GM19467 (cell line): ENCODE measurements around the gene TUBA3C.

ENCODE experiments used
- ATAC-seq: cut with Tn5 transposase; IDR thresholded peaks from one replicate; pipeline ENCODE4 v1.9.1; 2021; ENCODE audit warnings: mild to moderate bottlenecking, moderate library complexity; ENCODE audit not compliant: unreplicated experiment

Gene TUBA3C

DNA sequence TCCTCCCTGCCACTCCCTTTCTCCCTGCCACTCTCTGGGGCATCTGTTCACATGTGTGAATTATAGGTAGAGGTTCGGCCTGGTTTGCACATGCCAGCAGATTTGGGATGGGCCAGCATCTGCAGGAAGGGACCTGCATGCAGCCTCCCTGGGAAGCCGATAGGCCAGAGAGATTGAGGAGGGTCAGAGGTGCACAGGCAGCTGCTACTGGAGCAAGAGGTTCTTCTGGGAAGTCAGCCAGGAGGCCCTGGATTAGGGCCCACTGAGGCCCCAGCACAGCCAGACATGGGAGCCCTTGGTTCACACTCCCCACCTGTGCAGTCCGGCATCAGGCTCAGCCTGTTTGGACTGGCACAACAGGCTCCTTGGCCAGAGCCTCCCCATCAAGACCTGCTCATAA, 12.1 kb downstream of the TUBA3C start:
- no peak for ATAC-seq

DNA sequence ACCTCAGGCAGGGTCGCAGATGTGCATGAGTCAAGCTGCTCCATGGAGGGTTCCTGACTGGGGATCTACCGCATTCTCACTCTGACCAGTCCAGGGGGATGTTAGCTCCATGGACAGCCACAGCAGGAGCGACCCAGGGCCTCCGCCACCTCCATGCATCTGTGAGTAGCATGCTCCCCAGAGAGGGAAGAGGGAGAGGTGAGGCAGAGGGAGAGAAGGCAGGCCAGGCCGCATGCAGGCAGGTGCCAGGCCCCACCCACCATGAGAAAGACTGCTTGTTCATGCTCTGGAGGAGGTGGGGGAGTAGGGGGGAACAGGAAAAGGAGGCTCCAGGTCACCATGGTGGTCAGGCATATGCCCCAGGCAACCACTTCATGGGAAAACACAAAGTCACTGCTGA, 20.3 kb downstream of the TUBA3C start:
- ATAC-seq: no peak

DNA sequence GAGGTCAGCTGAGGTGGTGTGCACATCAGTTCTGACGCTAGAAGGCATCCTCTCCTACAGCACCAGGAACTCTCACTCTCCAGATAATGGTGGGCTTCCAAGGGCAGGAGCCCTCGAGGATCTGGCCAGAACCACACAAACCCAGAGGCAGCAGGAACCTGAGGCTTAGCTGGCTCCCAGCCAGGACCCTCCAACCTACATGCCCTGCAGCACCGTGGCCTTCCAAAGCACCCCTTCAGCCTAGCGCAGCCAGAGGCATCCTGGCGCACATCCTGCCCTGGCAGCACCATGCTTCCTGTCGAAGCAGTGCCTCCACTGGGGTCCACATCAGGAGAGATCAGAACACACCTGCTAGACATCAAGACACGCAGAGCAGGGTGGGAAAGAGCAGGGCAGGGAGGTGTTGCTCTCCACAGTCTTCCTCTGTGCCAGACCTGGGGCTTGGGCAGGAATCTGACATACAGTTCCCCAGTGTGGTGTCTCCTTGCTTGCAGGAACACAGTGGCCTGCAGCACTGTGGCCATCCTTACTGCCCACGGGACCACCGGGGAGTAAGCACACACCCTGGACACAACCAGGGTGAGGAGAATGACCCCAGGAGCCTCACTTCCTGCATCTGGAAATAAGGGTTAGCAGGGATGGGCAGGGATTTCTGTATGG, 21.7 kb downstream of the TUBA3C start:
- no peak for ATAC-seq

DNA sequence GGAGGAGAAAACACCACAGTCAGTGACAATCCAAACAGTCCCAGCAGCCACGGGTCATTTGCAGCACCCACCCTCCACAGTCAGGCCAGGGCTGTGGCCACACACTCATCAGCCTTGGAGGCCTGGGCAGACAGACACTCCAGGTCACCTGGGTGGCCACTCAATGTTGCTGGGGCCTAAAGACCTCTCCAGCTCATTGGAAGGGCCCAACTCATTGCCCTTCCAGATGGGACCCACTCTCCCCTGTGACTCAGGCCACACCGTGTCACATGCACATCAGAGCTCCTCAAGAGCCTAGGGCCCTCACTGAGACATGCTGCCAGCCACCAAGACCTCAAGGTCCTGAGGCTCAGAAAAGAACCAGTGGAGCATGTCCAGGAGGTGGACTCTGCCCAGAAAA, 22.4 kb downstream of the TUBA3C start:
- no peak for ATAC-seq

DNA sequence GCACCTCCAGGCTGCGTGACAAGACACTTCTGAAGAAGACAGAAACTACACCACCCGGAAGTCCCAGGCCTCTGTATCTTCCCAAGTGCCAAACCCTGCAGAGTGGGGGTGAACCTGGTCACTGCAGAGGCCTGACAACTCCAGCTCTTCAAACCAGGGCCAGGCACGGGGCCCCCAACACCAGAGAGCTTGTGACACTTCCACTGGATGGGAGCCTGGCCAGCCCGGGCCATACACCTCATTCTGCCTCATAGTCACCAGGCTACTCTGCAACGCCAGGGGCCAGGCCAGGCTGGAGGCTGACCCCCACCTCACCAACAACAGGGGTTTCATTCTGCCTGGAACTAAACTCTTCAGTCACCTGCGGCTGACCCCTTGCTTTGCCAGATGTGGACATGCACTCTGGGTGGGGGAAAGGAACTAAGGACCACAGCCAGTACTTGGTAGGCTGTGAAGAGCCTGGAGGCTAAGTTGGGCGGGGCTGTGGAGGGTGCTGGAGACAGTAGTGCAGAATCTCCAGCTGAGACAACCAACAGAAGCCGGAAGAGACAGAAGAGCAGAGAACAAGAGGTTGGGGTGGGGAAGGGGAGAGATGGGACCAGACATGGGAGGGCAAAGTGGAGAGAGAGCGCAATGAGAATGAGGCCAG, 23.0 kb downstream of the TUBA3C start:
- no peak for ATAC-seq

DNA sequence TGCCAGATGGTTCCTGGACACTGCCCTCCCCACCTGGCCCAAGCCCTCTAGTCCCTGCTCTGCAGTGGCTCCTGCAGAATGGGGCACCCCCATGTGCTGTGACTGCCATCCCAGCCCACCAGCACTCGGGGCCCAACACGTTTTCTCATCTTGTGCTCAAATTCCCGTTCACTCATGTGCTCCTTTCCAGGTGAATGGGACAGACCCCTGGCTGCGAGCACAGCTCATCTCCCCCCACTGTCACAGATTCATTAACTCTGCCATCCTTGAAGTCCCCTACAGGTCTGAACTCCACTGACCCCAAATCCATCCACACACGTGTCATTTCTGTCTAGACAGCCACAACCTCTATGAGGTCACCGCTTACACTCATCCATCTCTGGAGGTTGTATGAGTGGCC, 23.6 kb downstream of the TUBA3C start:
- ATAC-seq: no peak

DNA sequence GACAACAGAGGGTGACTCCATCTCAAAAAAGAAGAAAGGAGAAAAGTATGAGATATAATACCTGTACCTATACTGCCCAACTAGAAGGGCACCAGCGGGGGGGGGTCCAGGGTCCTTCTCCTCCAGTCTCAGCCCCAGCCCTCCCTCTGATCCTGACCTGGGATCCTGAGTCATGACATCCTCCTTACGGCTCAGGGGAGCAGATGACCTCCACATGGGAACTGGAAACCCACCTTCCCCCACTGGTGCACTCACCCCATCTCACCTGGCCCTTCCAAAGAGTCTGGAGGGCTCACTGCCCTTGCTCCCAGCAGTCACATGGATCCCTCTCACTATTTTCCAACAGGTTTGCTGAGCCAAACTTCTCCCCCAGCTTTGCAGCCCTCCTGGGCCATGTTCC, 24.2 kb downstream of the TUBA3C start:
- ATAC-seq: no peak

DNA sequence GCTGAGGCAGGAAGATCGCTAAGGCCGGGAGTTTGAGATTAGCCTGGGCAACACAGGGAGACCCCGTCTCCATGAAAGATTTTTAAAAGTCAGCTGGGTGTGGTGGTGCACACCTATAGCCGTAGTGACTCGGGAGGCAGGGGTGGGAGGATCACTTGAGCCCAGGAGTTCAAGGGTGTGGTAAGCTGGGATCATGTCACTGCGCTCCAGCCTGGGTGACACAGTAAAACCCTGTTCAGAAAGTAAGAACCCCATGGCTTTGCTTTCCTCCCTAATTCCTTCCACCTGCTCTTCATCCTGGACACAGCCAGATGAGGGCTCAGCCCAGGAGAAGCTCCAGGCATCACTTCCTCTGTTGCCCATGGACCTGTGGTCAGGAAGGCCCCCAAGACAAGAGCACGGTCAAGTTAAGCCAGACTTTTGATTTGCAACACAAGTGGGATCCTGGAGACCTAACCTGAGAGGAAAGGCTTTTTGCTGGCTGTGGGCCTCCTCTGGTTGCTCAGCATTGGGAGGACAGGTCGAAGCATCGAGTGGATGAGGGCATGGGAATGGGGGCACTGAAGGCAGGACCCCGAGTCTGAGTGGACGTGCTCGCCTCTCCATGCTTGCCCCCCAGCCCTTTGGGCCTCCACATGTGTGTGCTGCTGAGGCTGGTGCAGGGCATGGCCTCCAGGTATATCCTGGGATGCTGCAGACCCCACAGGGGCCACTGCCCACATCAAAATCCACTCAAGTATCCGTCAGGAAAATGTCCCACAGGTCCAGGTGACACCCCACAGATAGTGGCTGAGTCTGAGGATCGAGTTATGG, 25.4 kb downstream of the TUBA3C start:
- ATAC-seq: no peak

DNA sequence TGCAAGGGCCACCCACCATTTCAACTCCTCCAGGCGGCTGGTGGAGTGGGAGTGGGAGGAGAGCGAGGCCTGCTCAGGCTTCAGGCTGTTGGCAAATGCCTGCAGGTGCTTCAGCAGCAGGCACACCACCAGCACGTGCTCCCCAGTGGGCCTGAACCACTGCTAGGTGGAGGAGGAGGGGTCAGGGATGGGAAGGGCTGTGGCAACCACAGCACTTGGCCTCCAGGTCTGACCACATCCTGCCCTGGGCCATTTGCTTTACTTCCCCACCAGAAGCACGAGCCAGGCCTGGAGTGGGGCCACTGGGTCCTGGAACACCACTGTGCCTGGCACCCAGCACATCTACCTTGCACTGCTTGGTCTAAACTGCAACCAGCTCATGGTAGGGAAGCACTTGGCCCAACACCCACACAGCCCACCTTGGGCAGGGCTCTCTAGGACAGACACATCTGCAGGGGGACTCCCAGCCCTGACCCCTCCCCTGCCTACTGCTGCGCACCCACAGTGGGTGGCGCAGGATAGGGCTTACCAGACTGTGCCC, 26.2 kb downstream of the TUBA3C start:
- ATAC-seq: no peak

DNA sequence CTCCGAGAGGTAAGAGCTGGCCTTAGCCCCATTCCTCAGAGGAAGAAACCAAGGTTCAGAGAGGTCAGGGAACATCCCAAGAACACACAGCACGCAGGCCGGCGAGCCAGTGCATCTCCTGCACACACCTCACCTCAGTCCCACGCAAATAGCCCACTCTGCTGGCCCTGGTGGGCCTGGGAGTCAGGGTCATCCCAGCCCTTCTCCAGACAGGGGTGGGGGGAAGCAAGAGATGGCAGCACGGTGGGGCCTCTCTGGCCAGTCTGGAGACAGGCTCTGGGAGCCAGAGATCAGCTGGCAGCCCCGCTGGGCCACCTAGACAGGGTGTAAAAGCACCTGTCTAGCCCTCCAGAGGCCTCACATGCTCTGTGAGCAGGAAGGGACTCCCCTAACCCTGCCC, 26.8 kb downstream of the TUBA3C start:
- no peak for ATAC-seq

DNA sequence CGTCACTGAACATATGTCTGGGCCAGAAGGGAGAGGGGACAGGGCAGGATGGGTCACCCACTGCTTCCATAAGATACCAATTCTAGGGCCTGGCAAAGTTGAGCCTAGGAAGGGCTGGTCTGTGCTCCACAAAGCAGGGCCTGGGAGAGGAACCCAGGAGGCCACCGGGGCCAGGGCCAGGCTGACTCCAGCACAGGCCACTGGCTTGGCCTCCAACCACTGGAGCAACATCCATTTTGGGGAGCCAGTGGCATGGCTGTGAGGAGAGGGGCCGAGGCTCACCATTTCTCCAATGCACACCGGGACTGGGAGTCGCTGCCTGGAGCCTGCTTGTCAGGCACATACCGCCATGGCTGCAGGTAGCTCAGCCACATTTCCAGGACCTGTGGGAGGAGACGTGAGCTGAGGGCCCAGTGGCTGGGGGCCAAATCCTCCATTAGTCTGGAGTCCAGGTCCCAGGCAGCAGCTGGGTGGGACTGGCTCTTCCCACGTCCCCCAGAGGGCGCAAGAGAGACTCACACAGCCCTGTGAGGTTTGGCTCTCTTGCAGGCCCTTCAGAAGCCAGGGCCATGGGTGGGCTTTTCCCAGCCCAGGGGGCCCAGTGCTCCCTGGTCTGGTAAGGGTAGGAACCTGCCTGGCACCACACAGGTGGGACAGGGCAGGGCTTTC, 27.7 kb downstream of the TUBA3C start:
- ATAC-seq: no peak

DNA sequence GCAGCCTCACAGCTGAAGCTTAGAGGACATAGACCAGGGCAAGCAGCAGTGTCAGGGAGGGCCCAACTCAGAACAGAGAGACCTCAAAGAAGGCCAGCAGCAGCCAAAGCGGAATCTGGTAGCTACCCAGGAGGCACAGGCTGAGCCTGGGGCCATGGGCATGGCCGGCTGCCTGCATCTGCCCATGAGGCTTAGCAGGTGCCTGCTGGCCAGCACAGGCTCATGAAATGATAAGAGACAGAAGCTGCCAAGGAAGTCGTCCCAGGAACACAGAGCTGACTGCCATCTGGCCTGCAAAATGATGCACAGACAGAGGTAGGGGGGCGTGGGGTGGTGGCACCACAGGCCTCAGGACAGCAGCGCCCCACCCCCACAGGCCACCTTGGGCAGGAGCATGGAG, 29.2 kb downstream of the TUBA3C start:
- no peak for ATAC-seq

DNA sequence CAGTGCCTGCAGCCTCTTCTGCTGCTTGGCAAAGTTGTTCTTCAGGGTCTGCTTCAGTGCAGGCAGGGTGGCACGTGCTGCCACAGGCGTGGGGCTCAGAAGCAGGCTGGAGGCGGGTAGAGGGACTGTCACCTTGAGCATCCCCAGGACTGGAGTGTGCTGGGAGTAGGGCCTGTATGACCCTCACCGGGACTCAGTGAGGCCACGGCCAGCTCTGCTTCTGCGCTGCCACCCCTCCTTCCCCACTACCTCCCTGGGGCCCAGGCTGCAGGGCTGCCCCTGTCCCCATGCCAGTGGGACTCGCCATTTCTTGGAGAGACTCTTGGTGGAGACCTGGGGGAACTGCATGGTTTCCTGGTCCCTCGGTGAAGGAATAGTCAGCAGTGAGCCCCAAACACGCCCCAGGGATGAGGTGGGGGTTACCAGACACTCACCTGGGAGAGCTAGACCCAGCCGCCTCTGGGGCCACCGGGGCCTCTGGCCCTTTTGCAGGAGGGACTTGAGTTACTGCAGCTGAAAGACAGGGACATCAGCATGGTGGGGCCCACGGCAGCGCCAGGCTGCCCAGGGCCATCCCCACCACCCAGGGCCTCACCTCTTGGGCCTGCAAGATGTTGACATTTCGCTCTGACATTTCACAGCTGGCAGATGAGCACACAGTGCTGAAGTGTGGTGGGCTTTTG, 29.9 kb downstream of the TUBA3C start:
- ATAC-seq: no peak

DNA sequence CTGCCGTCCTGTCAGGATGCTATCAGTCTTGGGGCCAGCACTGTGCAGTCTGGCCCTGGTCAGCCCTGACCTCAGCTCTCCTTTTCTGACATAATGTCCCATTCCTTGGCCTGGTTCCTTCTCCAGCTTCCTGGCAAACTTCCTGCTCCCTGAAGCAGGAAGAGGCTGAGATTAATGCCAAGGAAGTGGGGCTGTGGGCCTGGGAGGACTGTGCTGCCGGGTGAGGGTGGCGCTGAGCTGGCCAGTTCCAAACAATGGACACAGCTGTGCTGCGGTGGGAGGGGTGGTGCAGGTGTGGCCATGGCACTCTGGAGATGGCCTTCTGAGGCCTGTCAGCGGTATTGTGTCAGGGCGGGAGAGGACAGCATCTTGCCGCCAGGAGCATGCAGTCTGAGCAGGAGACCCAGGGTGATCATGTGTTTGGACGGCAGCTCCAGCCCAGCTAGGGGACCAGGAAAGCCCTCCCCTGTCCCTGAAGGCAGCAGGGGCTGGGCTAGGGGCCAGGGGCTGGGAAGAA, 30.9 kb downstream of the TUBA3C start:
- ATAC-seq: no peak

DNA sequence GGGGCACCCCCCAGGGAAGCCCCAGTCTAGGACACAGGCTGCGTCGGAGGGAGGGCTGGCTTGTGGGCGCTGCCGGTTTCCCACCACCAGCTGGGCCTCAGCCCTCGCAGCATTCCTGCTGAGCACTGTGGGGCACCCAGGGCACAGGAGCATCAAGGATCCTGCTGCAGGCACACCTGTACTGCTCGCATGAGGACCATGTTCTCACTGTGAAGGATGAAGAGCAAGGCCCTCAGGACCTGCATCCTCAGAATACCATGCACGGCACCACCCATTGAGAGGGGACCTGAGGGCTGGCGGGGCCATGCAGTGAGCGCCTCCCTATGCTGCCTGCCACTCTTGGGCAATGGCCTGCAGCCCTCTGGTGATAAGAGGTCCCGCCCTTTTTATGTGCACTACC, 31.4 kb downstream of the TUBA3C start:
- ATAC-seq: no peak

DNA sequence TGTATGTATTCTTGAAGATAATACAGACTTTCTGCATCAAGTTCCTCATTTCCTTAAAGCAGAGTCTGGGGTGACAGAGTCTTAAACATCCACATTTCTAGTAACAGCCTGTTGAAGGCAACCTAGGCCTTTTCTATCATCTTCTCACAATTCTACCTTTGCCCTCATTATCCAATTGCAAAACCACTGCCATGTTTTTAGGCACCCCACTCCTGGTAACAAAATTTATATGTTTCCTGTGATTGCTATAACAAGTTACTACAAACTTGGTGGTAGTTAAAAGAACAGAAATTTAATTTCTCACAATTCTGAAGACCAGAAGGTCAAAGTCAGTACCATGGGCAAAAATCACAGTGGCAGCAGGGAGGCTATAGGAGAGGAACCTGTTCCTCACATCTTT, 33.1 kb downstream of the TUBA3C start:
- ATAC-seq: no peak
